ENCODE data around the gene ABCD4.

The ABCD4 gene

DNA sequence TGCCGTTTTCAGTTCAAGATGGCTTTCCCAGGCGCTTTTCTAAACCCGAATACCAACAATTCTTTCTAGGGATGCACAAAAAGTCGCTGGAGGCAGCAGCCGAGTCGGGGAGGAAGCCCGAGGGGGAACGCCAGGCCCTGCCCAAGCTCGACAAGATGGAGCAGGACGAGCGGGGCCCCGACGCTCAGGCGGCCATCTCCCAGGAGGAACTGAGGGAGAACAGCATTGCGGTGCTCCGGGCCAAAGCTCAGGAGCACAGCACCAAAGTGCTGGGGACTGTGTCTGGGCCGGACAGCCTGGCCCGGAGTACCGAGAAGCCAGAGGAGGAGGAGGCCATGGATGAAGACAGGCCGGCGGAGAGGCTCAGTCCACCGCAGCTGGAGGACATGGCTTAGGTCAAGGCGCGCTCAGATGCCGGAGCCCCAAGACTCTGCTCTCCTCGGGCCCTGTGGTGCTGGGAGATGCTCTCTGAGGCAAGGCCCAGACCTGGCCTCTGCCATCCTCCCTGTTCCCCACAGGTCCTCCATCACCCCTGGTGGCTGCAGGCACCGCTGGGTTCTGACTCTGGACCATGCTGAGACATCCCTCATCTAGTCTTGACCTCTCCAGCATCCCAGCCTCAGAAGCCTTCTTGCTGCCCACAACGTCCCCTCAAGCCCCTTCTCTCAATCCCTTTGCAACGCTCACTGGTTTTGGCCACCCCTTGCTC is 42.1 kb downstream of the ABCD4 start:
- in situ Hi-C loops (cut with MboI; ENCODE audit: low sequenced_read_pairs): no loop called here

DNA sequence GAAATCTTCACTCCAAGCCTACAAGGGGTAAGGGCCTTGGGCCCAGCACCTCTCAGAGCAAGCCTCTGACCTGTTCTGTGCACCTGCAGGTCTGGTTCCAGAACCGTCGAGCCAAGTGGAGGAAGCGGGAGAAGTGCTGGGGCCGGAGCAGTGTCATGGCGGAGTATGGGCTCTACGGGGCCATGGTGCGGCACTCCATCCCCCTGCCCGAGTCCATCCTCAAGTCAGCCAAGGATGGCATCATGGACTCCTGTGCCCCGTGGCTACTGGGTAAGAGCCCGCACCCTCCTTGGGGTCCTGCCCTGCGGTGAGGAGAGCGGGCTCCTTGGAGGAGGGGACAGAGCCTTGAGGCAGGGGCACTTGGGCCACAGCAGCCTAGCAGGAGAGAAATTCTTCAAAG is 43.2 kb downstream of the ABCD4 start:
- in situ Hi-C loops (cut with MboI; ENCODE audit: low sequenced_read_pairs): no loop called here

DNA sequence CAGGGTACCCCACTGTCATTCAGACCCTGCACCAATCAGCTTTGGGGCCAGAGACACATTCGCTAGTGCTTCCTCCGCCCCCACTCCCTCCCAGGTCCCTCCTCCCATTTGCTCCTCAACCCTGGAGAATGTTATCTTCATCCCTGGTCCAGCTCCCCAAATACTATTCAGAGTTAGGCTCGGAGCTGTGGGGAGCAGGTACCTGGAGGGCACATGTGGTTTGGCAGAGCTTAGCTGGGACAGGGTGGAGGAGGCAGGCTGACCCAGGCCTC is 44.0 kb downstream of the ABCD4 start:
- in situ Hi-C loops (cut with MboI; ENCODE audit: low sequenced_read_pairs): no loop called here

DNA sequence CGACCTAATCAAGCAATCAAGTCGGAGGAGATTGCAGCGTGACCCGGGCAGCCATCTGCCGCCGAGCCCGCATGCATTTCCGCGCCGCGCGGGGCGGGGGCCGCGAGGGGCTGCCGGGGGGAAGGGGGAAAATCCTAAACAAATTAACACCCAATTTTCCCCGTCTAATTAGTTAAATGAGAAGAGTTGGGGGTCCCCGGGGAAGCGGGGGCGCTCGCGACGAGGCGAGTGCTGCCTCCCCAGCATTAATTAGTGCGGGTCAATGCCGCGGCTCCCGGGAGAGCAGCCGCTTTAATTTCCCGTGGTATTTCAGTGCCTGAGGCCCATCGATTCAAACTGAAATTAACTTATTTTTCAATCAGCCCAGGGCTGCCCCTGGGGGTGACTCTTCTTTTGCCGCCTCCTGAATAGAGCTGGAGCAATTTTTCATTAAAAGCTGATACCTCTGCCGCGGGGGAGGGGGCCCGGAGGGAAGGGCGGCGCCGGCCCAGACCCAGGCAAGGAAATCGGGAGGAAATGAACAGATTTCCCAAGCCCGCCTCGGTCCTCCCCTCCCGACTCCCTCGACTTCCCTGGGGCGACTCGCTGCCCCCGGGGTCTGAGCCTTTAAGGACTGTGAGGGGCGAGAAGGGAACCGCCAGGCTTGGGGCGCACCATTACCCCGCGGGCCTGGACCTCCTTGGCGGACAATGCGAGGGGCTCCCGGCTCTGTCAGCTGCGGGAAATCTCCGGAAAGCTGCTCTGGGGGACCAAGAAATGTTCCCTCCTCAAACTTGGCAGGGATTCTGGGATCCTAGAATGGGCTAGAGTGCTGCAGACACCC is 44.6 kb downstream of the ABCD4 start:
- in situ Hi-C loops (cut with MboI; ENCODE audit: low sequenced_read_pairs): no loop called here

DNA sequence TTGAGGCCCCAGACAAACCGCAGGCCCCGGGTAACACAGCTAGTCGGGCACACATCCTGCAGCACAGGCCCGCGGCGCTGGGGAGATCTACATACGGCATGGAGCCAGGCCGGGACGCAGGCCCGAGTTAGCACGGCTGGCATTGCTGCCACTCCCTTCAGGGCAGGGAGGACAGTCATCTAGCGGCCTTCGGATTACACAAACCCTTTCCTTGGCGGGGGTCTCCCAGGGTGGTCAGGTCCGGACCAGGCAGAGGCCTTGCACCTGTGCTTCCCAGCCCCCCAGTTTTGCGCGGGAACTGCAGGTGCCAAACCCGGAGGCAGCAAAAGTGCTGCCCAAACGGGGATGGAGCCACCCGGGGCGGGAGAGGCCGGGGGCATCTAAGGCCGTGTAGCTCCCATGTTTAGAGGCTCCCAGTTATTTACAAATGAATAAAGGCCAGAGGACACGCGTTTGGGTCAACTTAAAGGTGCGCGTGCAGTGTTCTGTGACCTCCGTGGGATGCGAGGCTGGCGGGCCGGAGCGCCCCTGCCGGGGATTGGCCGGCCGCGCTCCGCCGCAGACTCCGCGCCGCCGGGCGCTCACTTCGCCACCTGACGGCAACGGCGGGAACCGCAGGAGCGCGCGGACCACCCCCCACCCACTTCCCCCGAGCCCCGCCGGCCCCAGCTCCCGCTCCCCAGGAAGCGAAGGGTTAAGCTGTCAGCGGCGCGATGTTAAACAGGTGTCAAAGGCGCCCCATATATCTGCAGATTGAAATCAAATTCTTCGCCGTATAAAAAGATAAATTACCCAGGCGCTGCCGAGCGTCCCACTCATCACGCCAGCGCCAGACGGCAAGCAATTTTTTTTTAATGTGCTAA is 45.4 kb downstream of the ABCD4 start:
- in situ Hi-C loops (cut with MboI; ENCODE audit: low sequenced_read_pairs): no loop called here

DNA sequence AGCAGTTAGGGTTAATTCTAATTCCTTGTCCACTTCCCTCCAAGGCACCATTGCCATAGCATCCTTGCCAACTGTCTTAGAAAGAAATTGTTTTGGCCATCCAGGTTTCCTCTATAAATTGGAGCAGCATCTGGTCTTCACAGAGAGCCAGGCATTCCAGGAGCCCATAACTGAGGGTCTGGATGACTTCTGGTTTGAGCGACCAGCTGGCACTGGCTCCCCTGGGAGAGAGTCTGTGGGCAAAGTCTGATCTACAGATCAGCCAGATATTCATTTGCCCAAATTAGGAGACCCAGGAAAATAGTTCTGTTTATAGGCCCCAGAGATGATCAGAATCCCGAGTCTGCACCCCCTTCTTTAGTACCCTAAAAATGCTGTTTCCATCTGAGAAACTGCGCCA is 47.5 kb downstream of the ABCD4 start:
- in situ Hi-C loops (cut with MboI; ENCODE audit: low sequenced_read_pairs): no loop called here

DNA sequence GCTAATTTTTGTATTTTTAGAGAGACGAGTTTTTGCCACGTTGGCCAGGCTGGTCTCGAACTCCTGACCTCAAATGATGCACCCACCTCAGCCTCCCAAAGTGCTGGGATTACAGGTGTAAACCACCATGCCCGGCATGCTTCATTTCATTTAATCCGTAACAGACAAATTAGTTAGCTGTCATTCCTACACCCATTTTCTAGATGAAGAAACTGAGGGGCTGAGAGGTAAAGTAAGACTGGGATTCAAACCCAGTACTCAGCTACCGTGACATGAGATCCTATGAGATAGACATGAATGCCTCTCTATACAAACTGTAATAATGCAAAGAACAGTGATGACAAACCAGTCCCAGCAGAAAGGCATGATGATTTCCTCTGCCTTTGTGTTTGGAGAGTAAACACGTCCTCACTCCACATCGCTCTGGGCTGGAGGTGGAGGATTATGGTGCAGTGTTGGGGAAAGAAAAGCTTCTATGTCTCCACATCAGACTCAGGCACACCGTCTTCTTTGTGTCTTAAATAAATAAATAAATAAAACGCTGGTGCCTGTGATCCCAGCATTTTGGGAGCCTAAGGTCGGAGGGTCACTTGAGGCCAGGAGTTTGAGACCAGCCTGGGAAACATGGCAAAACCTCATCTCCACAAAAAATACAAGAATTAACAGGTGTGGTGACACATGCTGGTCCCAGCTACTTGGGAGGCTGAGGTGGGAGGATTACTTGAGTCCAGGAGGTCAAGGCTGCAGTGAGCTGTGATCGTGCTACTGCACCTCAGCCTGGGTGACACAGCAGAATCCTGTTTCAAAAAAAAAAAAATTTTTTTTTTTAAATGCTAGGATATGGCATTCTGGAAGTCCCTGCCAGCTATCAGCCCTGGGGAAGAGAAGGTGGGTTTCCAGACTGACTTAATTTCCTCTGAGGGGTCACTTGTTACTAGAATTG is 53.0 kb downstream of the ABCD4 start:
- in situ Hi-C loops (cut with MboI; ENCODE audit: low sequenced_read_pairs): no loop called here

DNA sequence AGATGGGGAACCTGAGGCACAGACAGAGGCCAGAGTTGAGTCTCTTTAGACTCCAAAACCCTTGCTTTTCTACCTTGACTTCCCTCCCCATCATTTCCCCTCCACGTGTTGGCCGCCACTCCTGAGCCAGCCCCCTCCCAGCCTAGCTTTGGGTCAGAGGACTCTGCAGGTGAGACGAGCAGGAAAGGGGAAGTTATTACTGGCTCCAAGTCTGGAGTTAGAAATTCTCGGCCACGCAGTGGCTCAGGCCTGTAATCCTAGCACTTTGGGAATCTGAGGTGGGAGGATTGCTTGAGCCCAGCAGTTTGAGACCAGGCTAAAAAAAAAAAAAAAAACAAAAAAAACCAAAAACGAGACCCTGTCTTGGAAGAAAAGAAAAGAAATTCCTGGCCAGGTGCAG is 54.7 kb downstream of the ABCD4 start:
- in situ Hi-C loops (cut with MboI; ENCODE audit: low sequenced_read_pairs): no loop called here

DNA sequence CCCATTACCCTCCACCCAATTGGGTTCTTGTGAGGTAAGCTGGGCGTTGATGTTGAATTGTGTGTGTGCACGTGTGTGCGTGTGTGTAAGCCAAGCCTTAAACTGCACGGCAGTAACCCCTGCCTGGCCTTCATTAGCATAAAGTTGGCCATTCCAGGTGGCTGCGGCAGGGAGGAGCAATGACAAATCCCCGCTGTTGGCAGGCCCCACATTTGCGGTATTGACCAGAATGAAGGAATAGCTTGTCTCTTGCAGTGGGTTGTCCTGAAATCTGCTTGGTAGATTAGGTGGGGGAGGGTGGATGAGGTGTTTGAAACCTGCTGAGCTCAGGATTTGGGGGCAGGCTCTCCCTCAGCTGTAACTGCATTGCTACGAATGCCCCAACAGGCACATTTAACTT is 56.2 kb downstream of the ABCD4 start:
- in situ Hi-C loops (cut with MboI; ENCODE audit: low sequenced_read_pairs): no loop called here

DNA sequence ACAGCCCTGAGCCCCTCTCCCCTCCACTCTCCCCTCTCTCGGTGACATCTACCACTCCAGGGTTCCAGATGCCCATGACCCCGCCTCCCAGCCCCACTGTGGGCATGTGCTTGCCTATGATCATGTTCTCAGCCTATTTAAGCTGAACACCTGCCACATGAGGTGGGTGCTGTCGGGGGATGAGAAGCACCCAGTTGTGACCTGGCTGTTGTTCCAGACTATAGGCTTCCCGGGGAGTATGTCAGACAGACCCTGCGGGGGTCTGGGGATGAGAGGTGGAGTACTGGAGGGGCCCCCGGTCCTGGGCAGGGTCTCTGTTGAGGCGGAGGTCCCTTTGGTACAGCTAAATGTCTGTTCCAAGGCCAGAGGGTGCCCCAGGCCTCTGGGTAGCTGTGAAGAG is 57.4 kb downstream of the ABCD4 start:
- in situ Hi-C loops (cut with MboI; ENCODE audit: low sequenced_read_pairs): no loop called here

DNA sequence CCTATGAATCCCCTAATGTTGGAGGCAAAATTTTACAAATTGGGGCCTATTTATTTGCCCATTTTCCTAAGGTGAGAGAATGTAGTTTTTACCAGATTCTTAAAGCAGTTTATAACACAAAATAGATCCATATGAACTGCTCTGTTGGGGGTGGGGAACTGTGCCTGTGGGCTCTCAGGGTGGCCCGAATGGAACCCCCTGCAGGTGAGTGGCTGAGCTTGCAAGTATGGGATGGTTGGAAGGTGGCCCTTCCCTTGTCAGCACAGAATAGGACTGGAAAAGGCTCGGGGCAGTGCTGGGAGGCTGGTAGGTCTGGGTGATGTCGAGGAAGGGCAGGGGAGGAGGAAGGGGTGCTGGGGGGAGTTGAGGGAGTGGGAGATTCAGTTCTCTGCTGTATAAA is 58.6 kb downstream of the ABCD4 start:
- in situ Hi-C loops (cut with MboI; ENCODE audit: low sequenced_read_pairs): no loop called here

DNA sequence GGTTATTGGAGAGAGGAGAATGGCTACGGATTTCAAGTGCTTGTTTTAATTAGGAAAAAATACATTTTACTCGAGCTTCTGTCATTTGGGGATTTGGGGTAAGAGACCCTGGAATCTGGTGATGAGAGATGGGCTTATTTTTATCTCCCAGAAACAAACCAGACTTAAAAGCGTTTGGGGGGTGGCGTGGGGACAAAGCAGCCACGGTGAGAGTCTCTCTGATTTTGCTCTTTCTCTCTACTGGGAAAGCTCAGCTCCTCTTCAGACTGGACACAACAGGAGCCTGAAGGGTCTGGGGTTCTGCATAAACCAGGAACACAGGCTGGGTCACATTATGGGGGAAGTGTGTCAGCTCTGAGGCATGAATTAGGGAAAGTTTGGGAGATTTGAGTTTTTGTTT is 59.7 kb downstream of the ABCD4 start:
- in situ Hi-C loops (cut with MboI; ENCODE audit: low sequenced_read_pairs): no loop called here

DNA sequence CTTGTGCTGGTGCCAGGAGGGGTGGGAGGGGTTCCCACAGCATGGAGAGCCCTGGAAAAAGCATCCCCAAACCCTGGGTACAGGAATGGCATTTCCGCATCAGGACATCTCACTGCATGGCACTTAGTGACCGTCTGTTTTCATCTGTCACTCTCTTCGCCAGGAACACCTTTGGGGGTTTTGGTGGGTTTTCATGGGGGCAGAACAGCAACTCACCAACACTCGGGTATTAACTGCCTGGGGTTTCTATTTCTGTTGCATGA is 60.0 kb downstream of the ABCD4 start:
- in situ Hi-C loops (cut with MboI; ENCODE audit: low sequenced_read_pairs): no loop called here

DNA sequence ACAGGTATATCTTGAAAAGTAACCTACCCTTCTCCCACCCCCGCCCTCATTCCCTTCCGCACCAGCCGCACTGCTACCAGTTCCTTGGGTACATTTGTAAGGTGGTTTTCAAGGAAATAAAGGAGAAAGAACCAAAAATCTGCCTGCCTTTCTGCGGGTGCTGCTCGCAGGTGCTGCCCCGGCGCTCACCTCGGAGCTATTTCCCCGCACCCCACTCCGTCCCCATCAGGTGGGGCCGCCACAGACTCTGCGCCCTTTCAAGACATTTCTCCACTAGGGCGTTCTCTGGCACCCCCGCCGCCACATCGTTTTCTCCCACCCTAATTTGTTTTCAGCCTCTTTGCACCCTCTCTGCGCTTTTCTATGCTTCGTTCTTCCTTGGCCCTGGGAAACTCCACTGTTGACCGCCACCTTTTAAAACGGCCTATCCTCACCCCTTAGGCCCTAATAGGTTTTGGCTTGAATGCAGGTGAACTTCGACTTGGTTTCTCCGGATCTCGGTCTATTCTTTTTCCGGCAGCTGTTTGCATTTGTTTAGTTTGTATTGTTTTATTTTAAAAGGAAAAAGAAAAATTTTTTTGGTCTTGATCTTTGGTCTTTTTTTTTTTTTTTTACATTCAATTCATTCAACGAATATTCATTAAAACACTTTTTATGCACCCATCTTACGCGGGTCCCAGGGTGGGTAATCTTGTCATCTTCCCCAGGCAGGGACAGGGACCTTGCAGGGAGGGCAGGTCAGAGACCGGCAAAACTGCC is 60.5 kb downstream of the ABCD4 start:
- in situ Hi-C loops (cut with MboI; ENCODE audit: low sequenced_read_pairs): no loop called here

DNA sequence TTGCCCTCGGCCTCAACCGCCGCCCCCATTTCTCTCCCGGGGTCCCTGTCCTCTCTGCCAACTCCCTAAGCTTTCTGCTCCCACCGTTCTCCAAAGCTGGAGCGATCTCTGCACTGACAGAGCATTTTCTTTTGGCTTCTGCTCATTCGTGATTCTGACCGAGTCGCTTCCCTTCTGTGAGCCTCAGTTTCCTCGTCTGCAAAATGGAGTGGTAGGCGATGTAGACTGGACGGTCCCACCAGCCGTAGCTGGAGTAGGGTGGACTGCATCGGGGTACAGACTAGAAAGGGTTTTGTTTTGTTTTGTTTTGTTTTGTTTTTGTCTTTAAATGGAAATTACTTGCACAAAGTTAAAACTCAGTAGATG is 61.1 kb downstream of the ABCD4 start:
- in situ Hi-C loops (cut with MboI; ENCODE audit: low sequenced_read_pairs): no loop called here

DNA sequence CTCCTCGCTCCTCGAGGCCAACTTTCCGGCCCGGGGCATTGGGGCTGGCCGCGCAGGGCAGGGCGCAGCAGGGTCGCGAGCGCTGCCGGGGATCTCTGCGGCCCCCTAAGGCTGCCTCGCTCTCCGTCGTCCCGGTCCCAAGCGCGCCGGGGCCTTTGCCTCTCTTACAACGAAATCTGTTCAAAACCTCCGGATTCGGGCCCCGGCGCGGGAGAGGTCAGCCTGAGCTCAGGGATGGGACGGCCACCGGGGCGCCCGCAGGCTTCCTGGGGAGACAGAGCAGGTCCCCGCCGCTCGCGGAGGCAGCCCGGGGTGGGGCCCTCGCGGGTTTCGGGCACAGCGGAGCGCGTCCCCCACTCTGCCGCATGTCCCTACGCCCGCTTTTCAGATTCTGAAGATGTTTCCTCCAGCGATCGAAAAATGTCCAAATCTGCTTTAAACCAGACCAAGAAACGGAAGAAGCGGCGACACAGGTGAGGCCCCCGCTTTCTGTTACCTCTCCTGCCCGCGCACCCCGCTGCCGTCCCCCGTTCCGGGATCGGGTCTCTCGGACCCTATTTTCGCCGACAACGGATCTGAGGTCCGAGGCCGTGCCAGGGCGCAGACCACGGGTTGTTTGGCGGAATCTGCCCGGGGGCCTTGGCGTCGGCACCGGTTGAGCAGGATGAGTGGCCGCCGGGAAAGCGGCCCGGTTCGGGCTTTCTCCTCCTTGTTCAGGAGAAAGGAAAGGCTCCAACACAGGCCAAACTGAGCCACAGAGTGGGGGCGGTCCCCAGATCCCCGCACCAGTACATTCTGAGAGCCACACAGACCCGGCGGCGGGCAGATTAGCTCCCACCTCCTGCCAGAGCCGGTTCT is 61.7 kb downstream of the ABCD4 start:
- in situ Hi-C loops (cut with MboI; ENCODE audit: low sequenced_read_pairs): no loop called here

DNA sequence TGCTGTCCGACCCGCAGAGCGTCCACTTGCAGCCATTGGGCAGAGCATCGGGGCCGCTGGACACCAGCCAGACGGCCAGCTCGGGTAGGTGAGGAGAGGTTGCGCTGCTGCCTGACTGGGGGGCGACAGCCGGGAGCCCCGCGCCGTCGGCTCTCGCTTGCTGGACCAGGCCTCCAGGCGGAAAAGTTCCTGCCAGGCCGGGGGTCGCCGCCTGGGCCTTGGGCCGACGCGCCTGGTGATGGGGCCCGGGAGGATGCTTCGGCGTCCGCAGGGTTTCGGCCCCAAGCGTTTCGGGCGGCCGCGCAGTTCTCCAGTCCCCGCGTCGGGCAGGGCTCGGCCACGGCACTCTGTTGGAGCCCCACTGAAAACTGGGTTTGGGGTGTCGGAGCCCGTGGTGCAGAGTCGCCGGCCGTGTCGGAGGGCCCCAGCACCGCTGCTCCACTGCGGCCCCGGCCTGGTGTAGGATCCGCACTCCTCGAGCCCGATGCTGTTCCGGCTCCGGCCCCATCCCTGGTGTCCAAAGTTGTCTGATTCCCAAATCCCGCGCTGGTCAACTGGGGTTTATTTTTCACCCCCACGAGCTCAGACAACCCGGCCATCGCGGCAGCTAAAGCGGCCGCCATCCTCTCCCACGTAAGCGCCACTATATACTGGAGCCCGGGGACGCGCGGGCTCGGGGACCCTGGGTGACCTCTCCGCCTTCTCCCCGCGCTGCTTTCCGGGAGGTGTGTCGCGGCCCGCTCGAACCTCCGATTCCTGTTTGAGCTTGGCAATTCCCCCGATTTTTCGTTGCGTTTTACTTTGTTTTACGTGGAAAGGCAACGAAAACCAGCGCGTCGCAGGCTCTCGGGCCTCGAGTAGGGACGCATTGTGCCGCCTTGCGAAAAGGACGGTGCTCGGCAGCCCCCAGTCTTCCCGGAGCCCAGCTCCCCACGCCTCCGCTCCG is 62.6 kb downstream of the ABCD4 start:
- in situ Hi-C loops (cut with MboI; ENCODE audit: low sequenced_read_pairs): no loop called here
